HG03439 (cell line): ENCODE measurements around the gene ABCA8.
"Not testable (repeated sequence)": the region's sequence is repeated elsewhere in the genome, so short reads cannot be mapped to it uniquely, and the experiment has no call there.

Experiments used
- ATAC-seq: cut with Tn5 transposase; IDR thresholded peaks from one replicate; pipeline ENCODE4 v1.9.1; 2021; ENCODE audit warnings: mild to moderate bottlenecking, moderate library complexity; ENCODE audit not compliant: unreplicated experiment

Gene ABCA8

DNA sequence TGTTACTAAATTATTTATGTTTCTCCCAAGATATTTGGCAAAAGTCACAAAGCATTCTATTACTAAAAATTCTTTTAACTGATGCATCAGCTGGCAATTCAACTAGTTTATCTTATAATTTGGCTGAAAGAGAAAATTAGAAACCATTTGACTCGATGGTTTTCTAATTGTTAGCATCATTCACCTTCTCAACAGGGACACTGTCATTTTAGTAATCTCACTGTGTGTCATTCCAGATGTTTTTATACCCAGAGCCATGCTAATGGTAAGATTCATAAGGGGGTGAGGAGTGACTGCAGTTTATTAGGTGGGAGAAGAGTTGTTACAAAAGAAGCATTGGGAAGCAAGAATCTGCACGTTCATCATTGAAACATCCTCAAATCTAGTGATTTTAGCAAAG, 124.9 kb downstream of the ABCA8 start:
- no peak for ATAC-seq

- ATAC-seq = no peak
Measured at GRCh38 chr17:68829211-68829610, 126.0 kb downstream of the ABCA8 start.

DNA sequence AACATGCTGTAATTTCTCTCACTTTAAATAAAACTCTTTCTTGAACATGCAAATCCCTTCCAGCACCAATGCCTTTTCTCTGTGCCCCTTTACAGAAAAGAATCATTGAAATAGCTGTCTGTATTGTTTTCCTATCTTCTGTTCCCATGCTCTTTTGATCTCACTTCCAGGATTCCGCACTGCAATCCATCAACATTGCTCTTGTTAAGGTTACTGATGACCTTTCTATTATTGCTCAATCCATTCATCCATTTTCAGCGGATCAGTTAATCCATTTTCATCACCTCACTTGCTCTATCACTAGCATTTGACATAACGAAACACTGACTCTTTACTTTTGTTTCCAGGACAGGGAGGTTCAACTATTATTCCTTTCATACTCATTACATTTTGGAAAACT, 130.5 kb downstream of the ABCA8 start:
- no peak for ATAC-seq

DNA sequence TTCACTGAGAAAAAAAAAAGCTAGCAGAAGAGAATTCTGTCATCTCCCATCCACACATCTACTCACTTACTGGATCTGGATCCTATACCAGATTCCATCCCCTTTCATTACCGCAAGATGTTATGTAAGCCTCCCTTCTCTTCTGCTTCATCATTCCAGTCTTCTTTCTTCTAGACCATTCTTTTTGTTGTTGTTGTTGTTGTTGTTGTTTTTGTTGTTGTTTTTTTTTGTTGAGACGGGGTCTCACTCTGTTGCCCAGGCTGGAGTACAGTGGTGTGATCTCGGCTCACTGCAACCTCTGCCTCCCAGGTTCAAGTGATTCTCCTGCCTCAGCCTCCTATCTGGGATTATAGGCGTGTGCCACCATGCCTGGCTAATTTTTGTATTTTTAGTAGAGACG, 131.0 kb downstream of the ABCA8 start:
- ATAC-seq = not testable (repeated sequence)

GRCh38 chr17:68822719-68823289, 132.4 kb downstream of the ABCA8 start:
- no peak for ATAC-seq

DNA sequence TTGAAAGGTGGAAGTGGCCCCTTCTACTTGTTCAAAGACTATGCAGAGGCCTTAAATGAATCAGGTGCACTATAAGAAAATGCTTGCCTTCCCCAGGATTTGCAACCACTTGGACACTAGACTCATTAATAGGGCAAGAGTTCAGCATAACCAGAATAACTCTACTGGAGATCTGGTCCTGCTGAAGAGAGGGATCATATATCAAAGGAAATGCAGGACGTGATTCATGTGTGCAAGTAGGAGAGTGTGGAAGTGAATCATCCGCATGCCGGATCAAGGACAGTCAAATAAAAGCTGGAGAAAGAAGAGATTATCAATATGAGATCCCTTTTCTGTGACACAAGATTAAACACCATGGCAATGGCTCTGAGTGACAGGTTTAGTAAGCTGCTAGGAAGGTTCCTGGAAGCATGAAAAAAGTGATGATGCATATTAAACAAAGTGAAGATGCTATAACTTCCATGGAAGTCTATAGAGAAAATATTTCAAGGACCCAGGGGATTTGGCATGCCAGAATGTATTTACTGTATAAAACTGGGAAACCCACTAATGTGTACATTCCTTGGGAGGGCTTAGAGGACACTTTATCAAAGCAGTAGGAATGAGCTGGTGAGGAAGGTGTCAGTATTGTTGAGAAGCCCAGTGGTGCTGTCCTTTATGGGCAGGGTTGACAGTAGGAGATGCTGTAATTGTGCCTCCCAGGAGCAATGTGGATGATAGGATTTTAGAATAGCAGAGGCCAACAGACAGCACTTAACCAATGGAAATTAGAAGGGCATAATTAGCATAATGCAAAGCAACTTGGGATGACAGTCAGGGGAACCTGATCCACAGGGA, 133.1 kb downstream of the ABCA8 start:
- no peak for ATAC-seq

DNA sequence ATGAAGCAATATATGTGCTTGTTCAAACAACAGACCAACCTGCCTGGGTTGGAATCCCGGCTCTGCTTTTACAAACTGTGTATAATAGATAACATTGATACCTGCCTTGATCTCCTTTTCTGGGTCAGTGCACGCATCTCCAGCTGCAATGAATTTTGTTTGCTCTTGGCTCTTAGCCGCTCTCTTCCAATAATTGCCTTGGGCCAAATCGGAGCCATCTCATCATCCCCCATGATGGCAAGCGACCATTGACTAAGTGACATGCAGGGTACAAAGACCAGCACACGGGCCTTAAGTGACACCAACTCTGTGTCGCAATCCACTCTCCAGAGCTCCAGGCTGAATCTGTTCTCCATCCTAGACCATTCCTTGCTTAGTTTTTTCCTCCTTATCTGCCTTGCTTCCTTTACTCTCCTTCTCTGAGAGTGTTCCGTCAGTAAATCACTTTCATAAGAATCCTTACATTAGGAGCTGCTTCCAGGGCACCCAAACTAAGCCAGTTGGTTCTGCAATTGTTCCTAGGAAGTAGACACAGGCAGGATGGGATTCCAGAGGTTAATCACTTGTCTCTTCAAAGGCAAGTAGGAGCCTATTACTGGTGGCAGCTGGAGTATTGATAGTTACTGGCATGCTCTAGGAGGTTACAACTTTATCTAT, 134.2 kb downstream of the ABCA8 start:
- no peak for ATAC-seq

DNA sequence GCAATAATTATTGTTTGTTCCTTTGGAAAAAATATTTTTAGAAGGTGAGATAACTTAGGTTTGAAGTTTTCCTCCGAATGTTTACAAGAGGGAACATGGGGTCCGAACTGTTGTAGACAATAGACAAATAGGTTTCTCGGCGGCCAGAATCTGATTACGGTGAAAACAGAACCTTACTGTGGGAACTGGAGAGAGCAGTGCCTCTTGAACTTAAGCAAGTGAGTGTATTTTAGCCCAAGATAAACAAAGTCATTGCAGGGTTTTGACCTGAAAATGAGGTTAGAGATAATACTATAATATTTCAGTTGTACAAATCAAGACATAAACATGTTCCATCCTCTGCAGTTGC, 134.7 kb downstream of the ABCA8 start:
- no peak for ATAC-seq

- no peak for ATAC-seq
Measured at GRCh38 chr17:68819465-68819864, 135.7 kb downstream of the ABCA8 start.
